T-helper 2 cell treated with Interferon-gamma antibody and Interleukin-4, amounts not matched to agents 5 μg/mL and 100 μg/mL, for 36 hours (primary cell): ENCODE data around the gene TREM2.
A peak's percentile ranks its signal among the peaks of the same experiment; 100 is the strongest.
"Not testable (repeated sequence)": the region's sequence is repeated elsewhere in the genome, so short reads cannot be mapped to it uniquely, and the experiment has no call there.

Source experiments
- DNase-seq: peaks from one replicate; pipeline ENCODE4 v3.0.0; 2021; ENCODE audit warnings: low spot score
- H3K27ac Mint-ChIP-seq: one replicate; pipeline ENCODE4 v1.8.0; 2021; ENCODE audit warnings: mild to moderate bottlenecking, mixed read lengths
- H3K27me3 Mint-ChIP-seq: one replicate; pipeline ENCODE4 v1.8.0; 2021; ENCODE audit warnings: low read depth, mixed read lengths
- H3K36me3 Mint-ChIP-seq: one replicate; pipeline ENCODE4 v1.8.0; 2021; ENCODE audit warnings: low read depth, mixed read lengths
- H3K4me1 Mint-ChIP-seq: one replicate; pipeline ENCODE4 v1.8.0; 2021; ENCODE audit warnings: low read depth, mixed read lengths
- H3K4me3 Mint-ChIP-seq: one replicate; pipeline ENCODE4 v1.8.0; 2022; ENCODE audit warnings: mild to moderate bottlenecking, moderate library complexity, mixed read lengths
- H3K9me3 Mint-ChIP-seq: one replicate; pipeline ENCODE4 v1.8.0; 2021; ENCODE audit warnings: mixed read lengths

The TREM2 gene

GRCh38 chr6:41191569-41191968 lies 28.7 kb upstream of the TREM2 start:
- Mint-ChIP-seq H3K36me3 (peaks cover 57% of the 10 kb centered on the region), H3K27me3 (no peaks in the 10 kb centered on the region), H3K9me3 (peaks cover 17% of the 10 kb centered on the region), H3K4me3 (no peak overlapping the region), H3K27ac (no peak overlapping the region), H3K4me1 (peaks cover 18% of the 10 kb centered on the region)
- DNase-seq: no peak

- no peak for DNase-seq
- Mint-ChIP-seq H3K4me3 (no peak overlapping the region), H3K36me3 (peaks cover 50% of the 10 kb centered on the region), H3K27me3 (no peaks in the 10 kb centered on the region), H3K27ac (no peak overlapping the region), H3K9me3 (peaks cover 17% of the 10 kb centered on the region), H3K4me1 (peaks cover 23% of the 10 kb centered on the region)
Observed at GRCh38 chr6:41190791-41191190, 27.9 kb upstream of the TREM2 start.

- H3K27me3 Mint-ChIP-seq: no peaks in the 10 kb centered on the region
- no peak for DNase-seq
- H3K27ac Mint-ChIP-seq: no peak overlapping the region
- H3K9me3 Mint-ChIP-seq: peaks cover 17% of the 10 kb centered on the region
- H3K4me3 Mint-ChIP-seq: no peak overlapping the region
- peaks cover 45% of the 10 kb centered on the region for H3K36me3 Mint-ChIP-seq
- peaks cover 28% of the 10 kb centered on the region for H3K4me1 Mint-ChIP-seq
Observed at GRCh38 chr6:41189967-41190366, 27.1 kb upstream of the TREM2 start.

GRCh38 chr6:41189046-41189445 lies 26.1 kb upstream of the TREM2 start:
- not testable (repeated sequence) for H3K27ac Mint-ChIP-seq, H3K4me3 Mint-ChIP-seq, DNase-seq, H3K27me3 Mint-ChIP-seq
- Mint-ChIP-seq H3K4me1 (peaks cover 23% of the 10 kb centered on the region), H3K9me3 (peaks cover 17% of the 10 kb centered on the region), H3K36me3 (peaks cover 37% of the 10 kb centered on the region)

- H3K9me3 Mint-ChIP-seq: peaks cover 17% of the 10 kb centered on the region
- H3K27ac Mint-ChIP-seq: no peak overlapping the region
- H3K27me3 Mint-ChIP-seq: no peaks in the 10 kb centered on the region
- DNase-seq: no peak
- peaks cover 23% of the 10 kb centered on the region for H3K4me1 Mint-ChIP-seq
- H3K4me3 Mint-ChIP-seq: no peak overlapping the region
- peaks cover 33% of the 10 kb centered on the region for H3K36me3 Mint-ChIP-seq
Observed at GRCh38 chr6:41187924-41188886, 25.3 kb upstream of the TREM2 start.

- Mint-ChIP-seq H3K36me3 (peaks cover 20% of the 10 kb centered on the region), H3K4me1 (peaks cover 37% of the 10 kb centered on the region), H3K27ac (peak overlapping the region; percentile 41), H3K9me3 (peaks cover 17% of the 10 kb centered on the region), H3K27me3 (no peaks in the 10 kb centered on the region), H3K4me3 (no peak overlapping the region)
- DNase-seq: no peak
Observed at GRCh38 chr6:41186031-41186562, 23.2 kb upstream of the TREM2 start.

- Mint-ChIP-seq H3K27ac (no peak overlapping the region), H3K9me3 (peaks cover 6% of the 10 kb centered on the region), H3K4me1 (peaks cover 37% of the 10 kb centered on the region), H3K36me3 (peaks cover 6% of the 10 kb centered on the region), H3K27me3 (peaks cover 2% of the 10 kb centered on the region), H3K4me3 (no peak overlapping the region)
- DNase-seq: no peak
Observed at GRCh38 chr6:41184761-41185160, 21.8 kb upstream of the TREM2 start.

GRCh38 chr6:41182069-41183034 lies 19.4 kb upstream of the TREM2 start:
- peaks cover 13% of the 10 kb centered on the region for H3K27me3 Mint-ChIP-seq
- no peaks in the 10 kb centered on the region for H3K36me3 Mint-ChIP-seq
- peaks cover 27% of the 10 kb centered on the region for H3K4me1 Mint-ChIP-seq
- no peak overlapping the region for H3K4me3 Mint-ChIP-seq
- H3K9me3 Mint-ChIP-seq: no peaks in the 10 kb centered on the region
- DNase-seq: peak; percentile 45
- H3K27ac Mint-ChIP-seq: no peak overlapping the region

- H3K27me3 Mint-ChIP-seq: peaks cover 20% of the 10 kb centered on the region
- no peak overlapping the region for H3K27ac Mint-ChIP-seq
- H3K36me3 Mint-ChIP-seq: no peaks in the 10 kb centered on the region
- no peaks in the 10 kb centered on the region for H3K9me3 Mint-ChIP-seq
- no peak overlapping the region for H3K4me3 Mint-ChIP-seq
- H3K4me1 Mint-ChIP-seq: peaks cover 24% of the 10 kb centered on the region
- no peak for DNase-seq
Observed at GRCh38 chr6:41181566-41181965, 18.6 kb upstream of the TREM2 start.

GRCh38 chr6:41179163-41179562 lies 16.2 kb upstream of the TREM2 start:
- H3K9me3 Mint-ChIP-seq: no peaks in the 10 kb centered on the region
- peaks cover 13% of the 10 kb centered on the region for H3K4me1 Mint-ChIP-seq
- H3K27ac Mint-ChIP-seq: no peak overlapping the region
- H3K4me3 Mint-ChIP-seq: no peak overlapping the region
- H3K27me3 Mint-ChIP-seq: peaks cover 31% of the 10 kb centered on the region
- DNase-seq: no peak
- H3K36me3 Mint-ChIP-seq: no peaks in the 10 kb centered on the region

- Mint-ChIP-seq H3K9me3 (no peaks in the 10 kb centered on the region), H3K4me1 (peaks cover 12% of the 10 kb centered on the region), H3K27me3 (peaks cover 33% of the 10 kb centered on the region)
Observed at GRCh38 chr6:41177695-41178094, 14.8 kb upstream of the TREM2 start.

GRCh38 chr6:41177287-41177686 lies 14.4 kb upstream of the TREM2 start:
- no peak for DNase-seq
- Mint-ChIP-seq H3K27me3 (peaks cover 33% of the 10 kb centered on the region), H3K27ac (no peak overlapping the region), H3K9me3 (no peaks in the 10 kb centered on the region), H3K4me1 (peaks cover 8% of the 10 kb centered on the region), H3K36me3 (no peaks in the 10 kb centered on the region), H3K4me3 (no peak overlapping the region)

More at GRCh38 chr6:41177695-41178094, 14.8 kb upstream of the TREM2 start:
- DNase-seq: no peak
- no peak overlapping the region for H3K4me3 Mint-ChIP-seq
- H3K27ac Mint-ChIP-seq: no peak overlapping the region
- no peaks in the 10 kb centered on the region for H3K36me3 Mint-ChIP-seq

- Mint-ChIP-seq H3K9me3 (no peaks in the 10 kb centered on the region), H3K36me3 (no peaks in the 10 kb centered on the region), H3K4me1 (no peaks in the 10 kb centered on the region), H3K4me3 (no peak overlapping the region), H3K27ac (no peak overlapping the region), H3K27me3 (peaks cover 33% of the 10 kb centered on the region)
- no peak for DNase-seq
Observed at GRCh38 chr6:41176189-41176588, 13.3 kb upstream of the TREM2 start.
